Ectodermal cell (in vitro differentiated cells): ENCODE results near the gene CSRNP2.

Experiments used
- H3K27ac ChIP-seq: 2 replicates; pipeline ENCODE4 v1.7.0; 2013; ENCODE audit warnings: mild to moderate bottlenecking, low read depth, low read length; ENCODE audit not compliant: insufficient read depth, poor library complexity, severe bottlenecking
- H3K27me3 ChIP-seq: 2 replicates; pipeline ENCODE4 v1.7.0; 2013; ENCODE audit warnings: mild to moderate bottlenecking, low read length; ENCODE audit not compliant: insufficient read depth, control insufficient read depth, poor library complexity, severe bottlenecking
- H3K36me3 ChIP-seq: one replicate; pipeline ENCODE4 v1.7.0; 2013; ENCODE audit warnings: low read length; ENCODE audit not compliant: control insufficient read depth, insufficient read depth
- H3K4me1 ChIP-seq: one replicate; pipeline ENCODE4 v1.7.0; 2013; ENCODE audit warnings: low read length; ENCODE audit not compliant: control insufficient read depth, insufficient read depth
- H3K4me3 ChIP-seq: 2 replicates; pipeline ENCODE4 v1.7.0; 2013; ENCODE audit warnings: low read depth, low read length, control low read depth; ENCODE audit not compliant: insufficient read depth
- H3K9me3 ChIP-seq: 2 replicates; pipeline ENCODE4 v1.7.0; 2013; ENCODE audit warnings: mild to moderate bottlenecking, low read length, moderate library complexity; ENCODE audit not compliant: control insufficient read depth
- WGBS, 2 experiments: methylation state at CpG; one replicate each; pipeline ENCODE4 v1.1.7; 2013; ENCODE audit warnings: missing lambda C conversion rate in 2 of 2; 5-methylcytosine and 5-hydroxymethylcytosine counted together

The CSRNP2 gene

DNA sequence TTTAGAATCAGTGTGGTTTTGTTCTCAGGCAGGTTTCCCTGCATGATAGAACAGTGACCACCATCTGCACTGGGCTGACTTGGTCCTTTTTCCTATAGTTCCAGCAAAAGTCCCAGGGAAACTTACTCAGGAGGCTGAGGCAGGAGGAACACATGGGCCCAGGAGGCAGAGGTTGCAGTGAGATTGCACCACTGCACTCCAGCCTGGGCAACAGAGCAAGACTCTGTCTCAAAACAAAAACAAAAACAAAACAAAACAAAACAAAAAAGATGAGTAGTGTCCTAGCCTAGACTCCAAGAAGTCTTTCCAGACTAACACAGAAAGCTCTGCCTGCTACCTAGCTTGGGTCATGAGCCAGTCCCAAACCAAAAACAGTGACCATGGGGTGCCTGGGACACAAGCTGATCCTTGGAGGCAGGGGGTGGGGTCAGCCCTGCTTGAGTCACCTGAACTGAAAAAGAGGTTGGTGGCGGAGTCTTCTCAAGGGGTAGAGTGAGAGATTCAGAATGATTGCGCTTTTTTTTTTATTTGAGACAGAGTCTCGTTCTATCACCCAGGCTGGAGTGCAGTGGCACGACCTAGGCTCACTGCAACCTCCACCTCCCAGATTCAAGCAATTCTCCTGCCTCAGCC, 49.8 kb downstream of the CSRNP2 start:
- no peak overlapping the region for H3K27ac ChIP-seq
- 93 to 96% methylated on average over 4 of the region's 4 CpGs for WGBS, 2 experiments
- H3K27me3 ChIP-seq: no peaks in the 10 kb centered on the region
- no peaks in the 10 kb centered on the region for H3K36me3 ChIP-seq
- no peaks in the 10 kb centered on the region for H3K9me3 ChIP-seq
- peaks cover 3% of the 10 kb centered on the region for H3K4me1 ChIP-seq
- H3K4me3 ChIP-seq: no peak overlapping the region

DNA sequence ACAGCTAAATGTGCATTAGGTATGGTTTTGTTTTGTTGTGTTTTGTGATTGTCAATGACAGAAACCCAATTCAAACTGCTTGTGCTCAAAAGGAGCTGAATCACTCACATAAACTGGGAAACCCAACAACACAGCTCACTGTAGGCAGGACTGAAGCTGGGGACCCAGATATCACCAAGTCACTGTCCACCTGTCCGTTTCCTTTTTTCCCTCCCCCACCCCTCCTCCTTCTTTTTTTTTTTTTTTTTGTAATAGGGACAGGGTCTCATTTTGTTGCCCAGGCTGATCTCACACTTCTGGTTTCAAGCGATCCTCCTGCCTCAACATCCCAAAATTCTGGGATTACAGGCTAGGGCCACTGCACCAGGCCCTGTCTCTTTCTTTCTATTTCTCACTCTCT, 50.3 kb downstream of the CSRNP2 start:
- no peak overlapping the region for H3K27ac ChIP-seq
- no peaks in the 10 kb centered on the region for H3K9me3 ChIP-seq
- H3K4me3 ChIP-seq: no peak overlapping the region
- peaks cover 7% of the 10 kb centered on the region for H3K4me1 ChIP-seq
- 87 to 91% methylated on average over 2 of the region's 2 CpGs for WGBS, 2 experiments
- no peaks in the 10 kb centered on the region for H3K27me3 ChIP-seq
- H3K36me3 ChIP-seq: no peaks in the 10 kb centered on the region

DNA sequence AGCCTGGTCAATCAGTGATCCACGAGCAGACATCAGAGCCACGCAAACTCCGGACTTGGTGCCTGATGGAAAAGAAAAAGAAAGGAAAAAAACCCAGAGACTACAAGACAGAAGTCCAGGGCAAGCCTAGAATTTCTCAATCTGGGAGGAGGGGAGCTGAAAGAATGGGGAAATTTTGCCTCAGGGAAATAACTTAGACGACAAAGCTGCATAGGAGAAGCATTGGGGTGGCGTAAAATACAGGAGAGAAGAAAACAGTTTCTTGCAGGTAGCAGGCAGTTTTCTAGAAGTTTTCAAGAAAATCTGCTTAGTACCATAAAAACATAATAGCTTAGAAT, 54.6 kb downstream of the CSRNP2 start:
- peaks cover 12% of the 10 kb centered on the region for H3K4me1 ChIP-seq
- H3K9me3 ChIP-seq: no peaks in the 10 kb centered on the region
- H3K4me3 ChIP-seq: no peak overlapping the region
- WGBS, 2 experiments: 79 to 82% methylated on average over 5 of the region's 5 CpGs
- H3K27ac ChIP-seq: no peak overlapping the region
- no peaks in the 10 kb centered on the region for H3K36me3 ChIP-seq
- no peaks in the 10 kb centered on the region for H3K27me3 ChIP-seq

DNA sequence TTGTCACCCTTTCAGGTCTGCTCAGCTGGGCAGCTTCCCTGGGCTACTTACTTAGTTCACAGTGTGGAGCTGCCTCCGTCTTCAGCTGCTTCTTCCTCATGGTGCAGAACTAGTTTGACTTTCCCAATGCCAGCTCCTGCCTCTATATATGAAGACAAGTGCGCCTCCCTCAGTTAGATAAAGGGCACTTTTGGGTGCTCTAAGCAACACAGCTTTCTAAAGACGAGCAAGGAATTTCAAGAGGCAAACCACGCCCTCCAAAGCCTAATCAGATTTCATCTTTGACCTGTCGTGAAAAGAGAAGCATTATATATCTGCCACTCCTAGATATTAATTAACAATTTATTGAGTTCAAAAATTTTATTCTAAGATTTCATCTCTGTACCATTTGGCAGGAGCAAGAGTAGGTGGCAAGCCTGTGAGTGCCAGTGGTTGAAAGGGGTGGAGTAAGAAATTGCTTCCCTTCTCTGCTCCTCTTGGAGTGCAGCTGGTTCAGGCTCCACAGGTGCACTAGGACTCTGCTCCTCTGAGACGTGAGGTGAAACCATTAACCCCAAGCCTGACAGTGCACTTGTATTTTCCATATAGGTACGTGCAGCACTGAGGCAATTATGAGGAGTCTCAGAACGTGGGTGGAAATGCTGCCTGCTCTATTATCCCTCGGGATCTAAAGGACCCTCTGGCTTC, 55.1 kb downstream of the CSRNP2 start:
- Histone ChIP-seq H3K4me1 (peaks cover 12% of the 10 kb centered on the region), H3K36me3 (no peaks in the 10 kb centered on the region), H3K4me3 (no peak overlapping the region), H3K27ac (no peak overlapping the region), H3K9me3 (no peaks in the 10 kb centered on the region), H3K27me3 (no peaks in the 10 kb centered on the region)
- WGBS, 2 experiments: 42 to 44% methylated on average over 8 to 9 of the region's 9 CpGs

DNA sequence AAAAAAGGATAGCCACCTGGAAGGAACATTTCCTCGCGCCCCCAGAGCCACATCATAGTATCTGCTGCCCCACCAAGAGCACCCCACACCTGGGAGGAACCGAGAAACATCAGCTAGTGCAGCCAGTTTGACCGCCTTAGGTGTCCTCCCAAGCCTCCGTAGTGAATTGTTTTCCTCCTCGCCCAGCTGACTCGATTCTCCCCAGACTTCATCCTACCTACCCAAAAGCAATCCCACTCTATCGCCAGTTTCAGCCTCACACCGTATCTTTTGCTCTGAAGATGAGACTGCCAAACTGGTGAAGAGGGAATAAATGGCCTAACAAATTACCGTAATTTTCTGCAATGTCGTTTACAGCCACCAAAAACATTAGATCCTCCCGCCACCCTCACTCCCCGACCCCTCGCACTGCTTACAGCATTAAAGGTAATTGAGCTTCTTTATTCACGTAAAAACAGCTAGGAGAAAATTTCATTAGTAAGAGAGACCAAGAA, 56.0 kb downstream of the CSRNP2 start:
- Histone ChIP-seq H3K27ac (no peak overlapping the region), H3K36me3 (no peaks in the 10 kb centered on the region), H3K9me3 (no peaks in the 10 kb centered on the region), H3K4me3 (no peak overlapping the region), H3K4me1 (peaks cover 12% of the 10 kb centered on the region), H3K27me3 (no peaks in the 10 kb centered on the region)
- WGBS, 2 experiments: 94 to 96% methylated on average over 15 of the region's 15 CpGs

DNA sequence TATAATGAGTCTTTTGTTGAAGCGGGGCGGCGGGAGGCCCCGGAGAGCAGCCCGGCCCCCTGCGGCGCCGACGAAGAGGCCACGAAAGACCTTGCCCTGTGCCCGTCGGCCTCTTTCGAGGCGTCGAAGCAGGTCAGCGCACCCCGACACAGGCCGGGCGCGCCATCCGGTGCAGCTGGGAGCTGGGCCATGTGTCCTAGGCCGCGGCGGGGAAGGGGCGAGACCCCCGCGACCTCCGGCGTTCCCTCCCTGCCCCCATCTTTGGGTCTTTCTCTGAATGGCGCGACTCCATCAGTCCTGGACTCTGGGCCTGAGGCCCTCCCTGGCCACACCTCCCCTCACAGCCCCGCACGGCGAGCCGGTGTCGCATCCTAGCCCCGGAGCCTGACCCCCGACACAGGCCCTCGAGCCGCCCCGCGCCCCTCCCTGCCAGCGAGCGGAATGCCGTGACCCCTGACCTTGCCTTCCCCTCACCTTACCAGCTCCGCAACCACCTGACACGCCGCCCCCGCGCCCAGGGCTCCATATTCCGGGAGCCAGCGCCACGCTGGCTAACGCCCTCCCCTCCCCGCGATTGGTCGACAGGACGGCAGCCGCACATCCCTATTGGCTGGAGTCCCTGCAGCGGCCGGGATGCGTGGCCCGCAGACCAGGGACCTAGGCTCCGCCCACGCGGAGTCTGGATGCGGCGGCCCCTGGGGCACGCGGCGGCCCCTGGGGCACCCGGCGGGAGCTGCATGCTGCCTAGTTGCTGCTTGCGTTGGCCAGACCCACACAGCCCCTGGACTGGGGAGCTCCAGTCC, 57.4 kb downstream of the CSRNP2 start, which contains the start of gene SLC11A2:
SLC11A2 (minus strand) TSS at position 549 of the 803 bp plus-strand sequence. CDS start 15,656 bp downstream, outside the sequence.
- H3K4me1 ChIP-seq: peaks cover 17% of the 10 kb centered on the region
- WGBS, 2 experiments: 0% methylated on average over 74 of the region's 74 CpGs
- no peaks in the 10 kb centered on the region for H3K27me3 ChIP-seq
- no peaks in the 10 kb centered on the region for H3K36me3 ChIP-seq
- H3K9me3 ChIP-seq: no peaks in the 10 kb centered on the region
- H3K4me3 ChIP-seq: peak within 1 kb of the TSS; percentile 48
- H3K27ac ChIP-seq: peak within 1 kb of the TSS; percentile 94

DNA sequence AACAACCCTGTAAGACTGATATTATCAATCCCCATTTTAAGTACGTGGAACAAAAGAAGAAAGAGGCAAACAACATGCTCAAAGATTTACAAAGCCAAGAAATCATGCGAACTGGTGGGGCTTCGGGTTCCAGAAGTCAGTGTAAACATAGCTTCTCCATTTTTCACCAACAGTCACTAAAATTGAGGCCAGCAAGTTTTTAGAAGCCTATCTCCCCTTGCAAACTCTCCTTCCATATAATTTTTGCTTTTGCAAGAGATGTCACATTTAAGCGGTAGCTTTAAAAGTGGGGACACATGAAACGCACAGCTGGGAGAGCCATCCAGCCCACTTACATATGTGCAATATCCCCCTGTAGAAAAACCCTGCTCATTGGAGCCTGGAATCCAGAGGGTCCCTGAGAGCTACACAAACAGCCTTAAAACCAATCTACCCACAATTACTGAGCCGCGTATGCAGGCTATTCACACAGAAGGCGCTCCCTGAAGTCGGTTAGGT, 58.0 kb downstream of the CSRNP2 start:
- H3K36me3 ChIP-seq: no peaks in the 10 kb centered on the region
- H3K4me3 ChIP-seq: peak overlapping the region; percentile 48
- H3K27me3 ChIP-seq: no peaks in the 10 kb centered on the region
- 1 to 3% methylated on average over 9 of the region's 9 CpGs for WGBS, 2 experiments
- H3K9me3 ChIP-seq: no peaks in the 10 kb centered on the region
- H3K4me1 ChIP-seq: peaks cover 17% of the 10 kb centered on the region
- H3K27ac ChIP-seq: peak overlapping the region; percentile 94

DNA sequence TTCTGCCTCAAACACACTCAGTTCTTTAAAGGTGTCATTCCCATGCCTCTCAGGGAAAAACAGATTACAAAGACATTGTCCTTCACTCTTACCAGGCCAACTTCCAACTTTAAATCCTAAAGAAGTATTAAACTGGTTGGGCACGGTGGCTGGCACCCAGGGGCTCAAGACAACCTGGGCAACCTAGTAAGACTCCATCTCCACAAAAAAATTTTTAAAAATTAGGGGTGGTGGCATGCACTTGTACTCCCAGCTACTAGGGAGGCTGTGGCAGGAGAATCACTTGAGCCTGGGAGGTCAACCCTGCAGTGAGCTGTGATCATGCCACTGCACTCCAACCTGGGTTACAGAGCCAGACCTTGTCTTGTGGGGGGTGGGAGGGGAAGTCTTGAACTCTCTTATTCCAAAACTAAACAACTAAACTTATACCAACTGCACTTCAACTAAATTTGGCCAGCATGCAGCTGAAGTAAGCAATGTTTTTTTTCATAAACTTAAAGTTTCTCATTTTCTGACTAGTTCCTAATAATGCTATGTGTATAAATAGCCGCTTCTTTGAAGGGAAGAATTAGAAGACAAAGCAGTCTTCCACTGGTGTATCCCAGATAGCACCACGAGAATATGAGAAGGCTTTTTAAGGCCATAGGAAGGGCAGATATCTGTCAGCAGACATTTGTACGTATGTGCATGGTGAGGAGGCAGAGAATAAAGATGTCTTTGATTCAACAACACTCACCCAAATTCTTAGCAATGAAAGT, 59.6 kb downstream of the CSRNP2 start:
- Histone ChIP-seq H3K27me3 (no peaks in the 10 kb centered on the region), H3K27ac (peak overlapping the region; percentile 94), H3K4me1 (peaks cover 16% of the 10 kb centered on the region)

DNA sequence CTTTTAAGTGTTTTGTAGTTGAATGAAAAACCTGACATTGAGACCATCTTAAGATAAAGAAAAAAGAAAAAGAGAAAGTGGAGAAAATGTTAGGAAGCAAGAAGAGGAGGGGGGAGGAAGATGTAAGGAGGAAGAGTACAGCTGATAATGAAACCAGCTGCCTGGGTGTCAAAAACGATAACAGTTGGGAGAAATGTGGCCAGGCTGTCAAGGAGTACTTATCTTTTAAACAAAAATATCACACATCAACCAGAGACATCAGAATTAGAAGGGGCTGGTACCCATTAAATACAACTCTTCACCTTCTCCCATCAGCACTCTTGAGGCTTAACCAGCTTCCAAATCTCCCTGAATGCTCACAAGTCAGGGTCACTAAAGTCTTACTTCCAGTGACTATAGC, 61.7 kb downstream of the CSRNP2 start:
- H3K9me3 ChIP-seq: no peaks in the 10 kb centered on the region
- H3K4me3 ChIP-seq: no peak overlapping the region
- no peaks in the 10 kb centered on the region for H3K36me3 ChIP-seq
- no peak overlapping the region for H3K27ac ChIP-seq
- H3K27me3 ChIP-seq: no peaks in the 10 kb centered on the region
- H3K4me1 ChIP-seq: peaks cover 10% of the 10 kb centered on the region
- 87 to 94% methylated on average over 1 of the region's 1 CpG for WGBS, 2 experiments

More for the DNA sequence above, 59.6 kb downstream of the CSRNP2 start:
- 89 to 94% methylated on average over 4 of the region's 4 CpGs for WGBS, 2 experiments
- no peaks in the 10 kb centered on the region for H3K36me3 ChIP-seq
- H3K4me3 ChIP-seq: peak overlapping the region; percentile 48
- no peaks in the 10 kb centered on the region for H3K9me3 ChIP-seq
